ENCODE data around the gene GPC3. TPM values are rescaled to one million over a fixed set of nuclear protein-coding genes. Genes with fewer than 3 reads are reported as not detected.

The GPC3 gene
- total RNA-seq, 1 experiment from 2014 or later: 32.4 TPM

GRCh38 chrX:133819546-133819945 lies 165.8 kb downstream of the GPC3 start (continued):
- TF ChIP-seq ZNF232 (CRISPR knock-in tag; IDR thresholded peaks at IDR 0.05): no peak
- TF ChIP-seq, protein P1, sequence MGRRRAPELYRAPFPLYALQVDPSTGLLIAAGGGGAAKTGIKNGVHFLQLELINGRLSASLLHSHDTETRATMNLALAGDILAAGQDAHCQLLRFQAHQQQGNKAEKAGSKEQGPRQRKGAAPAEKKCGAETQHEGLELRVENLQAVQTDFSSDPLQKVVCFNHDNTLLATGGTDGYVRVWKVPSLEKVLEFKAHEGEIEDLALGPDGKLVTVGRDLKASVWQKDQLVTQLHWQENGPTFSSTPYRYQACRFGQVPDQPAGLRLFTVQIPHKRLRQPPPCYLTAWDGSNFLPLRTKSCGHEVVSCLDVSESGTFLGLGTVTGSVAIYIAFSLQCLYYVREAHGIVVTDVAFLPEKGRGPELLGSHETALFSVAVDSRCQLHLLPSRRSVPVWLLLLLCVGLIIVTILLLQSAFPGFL (CRISPR knock-in tag; IDR thresholded peaks at IDR 0.05; ENCODE audit: borderline replicate concordance): no peak
- no peak for TF ChIP-seq CREB1 (CRISPR knock-in tag; IDR thresholded peaks at IDR 0.05)
- no peak for TF ChIP-seq ZNF138 (CRISPR knock-in tag; conservative IDR thresholded peaks at IDR 0.05)
- no peak for TF ChIP-seq GABPB1 (CRISPR knock-in tag; IDR thresholded peaks at IDR 0.05)
- TF ChIP-seq SMAD4 (CRISPR knock-in tag; IDR thresholded peaks at IDR 0.05): no peak
- no peak for TF ChIP-seq ZNF281 (CRISPR knock-in tag; IDR thresholded peaks at IDR 0.05)
- no peak for TF ChIP-seq RELA (CRISPR knock-in tag; IDR thresholded peaks at IDR 0.05; ENCODE audit: borderline replicate concordance)
- no peak for TF ChIP-seq EMX1 (CRISPR knock-in tag; IDR thresholded peaks at IDR 0.05)
- no peak for TF ChIP-seq NFATC4 (CRISPR knock-in tag; IDR thresholded peaks at IDR 0.05)

- Mint-ChIP-seq H3K4me3 (no peak overlapping the region), H3K36me3 (no peaks in the 10 kb centered on the region), H3K9me3 (no peaks in the 10 kb centered on the region), H3K27ac (no peak overlapping the region), H3K27me3 (ENCODE audit: low read depth) (no peaks in the 10 kb centered on the region), H3K4me1 (no peaks in the 10 kb centered on the region)
- CTCF ChIA-PET: no interaction called here
- POLR2A ChIA-PET: no interaction called here
- DNase-seq (ENCODE audit: low spot score) (no peak), ATAC-seq (no peak)
- TF ChIP-seq CREM (CRISPR knock-in tag; IDR thresholded peaks at IDR 0.05) (no peak), USF2 (CRISPR knock-in tag; IDR thresholded peaks at IDR 0.05) (no peak), EMX1 (CRISPR knock-in tag; IDR thresholded peaks at IDR 0.05) (no peak)
- TF ChIP-seq, protein P2, sequence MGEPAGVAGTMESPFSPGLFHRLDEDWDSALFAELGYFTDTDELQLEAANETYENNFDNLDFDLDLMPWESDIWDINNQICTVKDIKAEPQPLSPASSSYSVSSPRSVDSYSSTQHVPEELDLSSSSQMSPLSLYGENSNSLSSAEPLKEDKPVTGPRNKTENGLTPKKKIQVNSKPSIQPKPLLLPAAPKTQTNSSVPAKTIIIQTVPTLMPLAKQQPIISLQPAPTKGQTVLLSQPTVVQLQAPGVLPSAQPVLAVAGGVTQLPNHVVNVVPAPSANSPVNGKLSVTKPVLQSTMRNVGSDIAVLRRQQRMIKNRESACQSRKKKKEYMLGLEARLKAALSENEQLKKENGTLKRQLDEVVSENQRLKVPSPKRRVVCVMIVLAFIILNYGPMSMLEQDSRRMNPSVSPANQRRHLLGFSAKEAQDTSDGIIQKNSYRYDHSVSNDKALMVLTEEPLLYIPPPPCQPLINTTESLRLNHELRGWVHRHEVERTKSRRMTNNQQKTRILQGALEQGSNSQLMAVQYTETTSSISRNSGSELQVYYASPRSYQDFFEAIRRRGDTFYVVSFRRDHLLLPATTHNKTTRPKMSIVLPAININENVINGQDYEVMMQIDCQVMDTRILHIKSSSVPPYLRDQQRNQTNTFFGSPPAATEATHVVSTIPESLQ (CRISPR knock-in tag; IDR thresholded peaks at IDR 0.05): no peak
Observed at GRCh38 chrX:133818019-133818418, 167.4 kb downstream of the GPC3 start.

GRCh38 chrX:133815496-133815895 lies 169.9 kb downstream of the GPC3 start:
- Mint-ChIP-seq H3K36me3 (no peaks in the 10 kb centered on the region), H3K27me3 (ENCODE audit: low read depth) (no peaks in the 10 kb centered on the region), H3K27ac (no peak overlapping the region), H3K9me3 (no peaks in the 10 kb centered on the region), H3K4me3 (no peak overlapping the region), H3K4me1 (peaks cover 11% of the 10 kb centered on the region; the same call in 1 of the 2 replicates)
- no peak for DNase-seq (ENCODE audit: low spot score)
- CTCF ChIA-PET: interaction anchor here (0.7 to 1.2 kb wide), 4 partner anchors 10 to 29 kb away, joined by 3 to 4 read pairs (median 3); no protein-coding TSS in a partner anchor
- ATAC-seq: no peak
- POLR2A ChIA-PET: no interaction called here
- TF ChIP-seq OVOL2 (CRISPR knock-in tag; IDR thresholded peaks at IDR 0.05; ENCODE audit: borderline replicate concordance) (no peak), TP53 (CRISPR knock-in tag; IDR thresholded peaks at IDR 0.05) (no peak), SOX15 (CRISPR knock-in tag; IDR thresholded peaks at IDR 0.05) (no peak), HMGXB4 (CRISPR knock-in tag; IDR thresholded peaks at IDR 0.05) (no peak), TCF7 (CRISPR knock-in tag; IDR thresholded peaks at IDR 0.05; ENCODE audit: low read depth) (no peak), NR1H2 (CRISPR knock-in tag; IDR thresholded peaks at IDR 0.05) (no peak)
- TF ChIP-seq, protein P3, sequence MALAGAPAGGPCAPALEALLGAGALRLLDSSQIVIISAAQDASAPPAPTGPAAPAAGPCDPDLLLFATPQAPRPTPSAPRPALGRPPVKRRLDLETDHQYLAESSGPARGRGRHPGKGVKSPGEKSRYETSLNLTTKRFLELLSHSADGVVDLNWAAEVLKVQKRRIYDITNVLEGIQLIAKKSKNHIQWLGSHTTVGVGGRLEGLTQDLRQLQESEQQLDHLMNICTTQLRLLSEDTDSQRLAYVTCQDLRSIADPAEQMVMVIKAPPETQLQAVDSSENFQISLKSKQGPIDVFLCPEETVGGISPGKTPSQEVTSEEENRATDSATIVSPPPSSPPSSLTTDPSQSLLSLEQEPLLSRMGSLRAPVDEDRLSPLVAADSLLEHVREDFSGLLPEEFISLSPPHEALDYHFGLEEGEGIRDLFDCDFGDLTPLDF (CRISPR knock-in tag; IDR thresholded peaks at IDR 0.05): no peak
- TF ChIP-seq, protein P4, sequence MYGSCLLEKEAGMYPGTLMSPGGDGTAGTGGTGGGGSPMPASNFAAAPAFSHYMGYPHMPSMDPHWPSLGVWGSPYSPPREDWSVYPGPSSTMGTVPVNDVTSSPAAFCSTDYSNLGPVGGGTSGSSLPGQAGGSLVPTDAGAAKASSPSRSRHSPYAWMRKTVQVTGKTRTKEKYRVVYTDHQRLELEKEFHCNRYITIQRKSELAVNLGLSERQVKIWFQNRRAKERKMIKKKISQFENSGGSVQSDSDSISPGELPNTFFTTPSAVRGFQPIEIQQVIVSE (CRISPR knock-in tag; IDR thresholded peaks at IDR 0.05; ENCODE audit: borderline replicate concordance): no peak
- TF ChIP-seq, protein P5, sequence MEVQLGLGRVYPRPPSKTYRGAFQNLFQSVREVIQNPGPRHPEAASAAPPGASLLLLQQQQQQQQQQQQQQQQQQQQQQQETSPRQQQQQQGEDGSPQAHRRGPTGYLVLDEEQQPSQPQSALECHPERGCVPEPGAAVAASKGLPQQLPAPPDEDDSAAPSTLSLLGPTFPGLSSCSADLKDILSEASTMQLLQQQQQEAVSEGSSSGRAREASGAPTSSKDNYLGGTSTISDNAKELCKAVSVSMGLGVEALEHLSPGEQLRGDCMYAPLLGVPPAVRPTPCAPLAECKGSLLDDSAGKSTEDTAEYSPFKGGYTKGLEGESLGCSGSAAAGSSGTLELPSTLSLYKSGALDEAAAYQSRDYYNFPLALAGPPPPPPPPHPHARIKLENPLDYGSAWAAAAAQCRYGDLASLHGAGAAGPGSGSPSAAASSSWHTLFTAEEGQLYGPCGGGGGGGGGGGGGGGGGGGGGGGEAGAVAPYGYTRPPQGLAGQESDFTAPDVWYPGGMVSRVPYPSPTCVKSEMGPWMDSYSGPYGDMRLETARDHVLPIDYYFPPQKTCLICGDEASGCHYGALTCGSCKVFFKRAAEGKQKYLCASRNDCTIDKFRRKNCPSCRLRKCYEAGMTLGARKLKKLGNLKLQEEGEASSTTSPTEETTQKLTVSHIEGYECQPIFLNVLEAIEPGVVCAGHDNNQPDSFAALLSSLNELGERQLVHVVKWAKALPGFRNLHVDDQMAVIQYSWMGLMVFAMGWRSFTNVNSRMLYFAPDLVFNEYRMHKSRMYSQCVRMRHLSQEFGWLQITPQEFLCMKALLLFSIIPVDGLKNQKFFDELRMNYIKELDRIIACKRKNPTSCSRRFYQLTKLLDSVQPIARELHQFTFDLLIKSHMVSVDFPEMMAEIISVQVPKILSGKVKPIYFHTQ (CRISPR knock-in tag; IDR thresholded peaks at IDR 0.05): no peak
